ENCODE results near the gene TAF8. TPM values are rescaled to one million over a fixed set of nuclear protein-coding genes. Genes with fewer than 3 reads are reported as not detected.

TAF8 gene
- polyA plus RNA-seq, 1 experiment, result 13.9 TPM

DNA sequence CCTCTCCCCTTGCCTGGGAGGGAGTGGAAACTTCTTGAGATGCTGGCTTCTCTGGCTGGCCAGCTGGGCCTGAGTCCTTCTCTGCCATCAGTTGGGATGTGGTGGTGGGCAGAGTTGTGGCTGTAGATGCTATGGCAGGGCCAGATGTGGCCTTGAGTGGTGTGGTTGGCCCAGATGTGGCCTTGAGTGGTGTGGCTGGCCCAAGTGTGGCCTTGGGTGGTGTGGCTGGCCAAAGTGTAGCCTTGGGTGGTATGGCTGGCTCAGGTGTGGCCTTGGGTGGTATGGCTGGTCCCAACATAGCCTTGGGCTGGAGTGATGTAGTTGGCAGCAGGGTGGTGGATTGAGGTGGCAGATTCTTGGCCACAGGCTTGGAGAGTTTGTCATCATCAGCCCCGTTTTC is 55.4 kb downstream of the TAF8 start:
- peaks cover 5% of the 10 kb centered on the region for H3K27me3 ChIP-seq (ENCODE audit: control insufficient read depth, insufficient read depth, low read length)
- peaks cover 1% of the 10 kb centered on the region for H3K36me3 ChIP-seq (ENCODE audit: control insufficient read depth, insufficient read depth, low read length)
- TF ChIP-seq, protein P1, sequence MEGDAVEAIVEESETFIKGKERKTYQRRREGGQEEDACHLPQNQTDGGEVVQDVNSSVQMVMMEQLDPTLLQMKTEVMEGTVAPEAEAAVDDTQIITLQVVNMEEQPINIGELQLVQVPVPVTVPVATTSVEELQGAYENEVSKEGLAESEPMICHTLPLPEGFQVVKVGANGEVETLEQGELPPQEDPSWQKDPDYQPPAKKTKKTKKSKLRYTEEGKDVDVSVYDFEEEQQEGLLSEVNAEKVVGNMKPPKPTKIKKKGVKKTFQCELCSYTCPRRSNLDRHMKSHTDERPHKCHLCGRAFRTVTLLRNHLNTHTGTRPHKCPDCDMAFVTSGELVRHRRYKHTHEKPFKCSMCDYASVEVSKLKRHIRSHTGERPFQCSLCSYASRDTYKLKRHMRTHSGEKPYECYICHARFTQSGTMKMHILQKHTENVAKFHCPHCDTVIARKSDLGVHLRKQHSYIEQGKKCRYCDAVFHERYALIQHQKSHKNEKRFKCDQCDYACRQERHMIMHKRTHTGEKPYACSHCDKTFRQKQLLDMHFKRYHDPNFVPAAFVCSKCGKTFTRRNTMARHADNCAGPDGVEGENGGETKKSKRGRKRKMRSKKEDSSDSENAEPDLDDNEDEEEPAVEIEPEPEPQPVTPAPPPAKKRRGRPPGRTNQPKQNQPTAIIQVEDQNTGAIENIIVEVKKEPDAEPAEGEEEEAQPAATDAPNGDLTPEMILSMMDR (IDR thresholded peaks at IDR 0.05; ENCODE audit: insufficient read depth, low read depth, low read length), result no peak
- ChIA-PET CTCF (interaction anchor here (0.6 to 1.6 kb wide), 4 partner anchors 8 to 64 kb away, joined by 3 to 4 read pairs (median 4); no protein-coding TSS in a partner anchor), POLR2A (no interaction called here)
- no peak for DNase-seq (ENCODE audit: low read depth)
- no peak overlapping the region for H3K4me3 ChIP-seq (ENCODE audit: low read depth, low read length)

DNA sequence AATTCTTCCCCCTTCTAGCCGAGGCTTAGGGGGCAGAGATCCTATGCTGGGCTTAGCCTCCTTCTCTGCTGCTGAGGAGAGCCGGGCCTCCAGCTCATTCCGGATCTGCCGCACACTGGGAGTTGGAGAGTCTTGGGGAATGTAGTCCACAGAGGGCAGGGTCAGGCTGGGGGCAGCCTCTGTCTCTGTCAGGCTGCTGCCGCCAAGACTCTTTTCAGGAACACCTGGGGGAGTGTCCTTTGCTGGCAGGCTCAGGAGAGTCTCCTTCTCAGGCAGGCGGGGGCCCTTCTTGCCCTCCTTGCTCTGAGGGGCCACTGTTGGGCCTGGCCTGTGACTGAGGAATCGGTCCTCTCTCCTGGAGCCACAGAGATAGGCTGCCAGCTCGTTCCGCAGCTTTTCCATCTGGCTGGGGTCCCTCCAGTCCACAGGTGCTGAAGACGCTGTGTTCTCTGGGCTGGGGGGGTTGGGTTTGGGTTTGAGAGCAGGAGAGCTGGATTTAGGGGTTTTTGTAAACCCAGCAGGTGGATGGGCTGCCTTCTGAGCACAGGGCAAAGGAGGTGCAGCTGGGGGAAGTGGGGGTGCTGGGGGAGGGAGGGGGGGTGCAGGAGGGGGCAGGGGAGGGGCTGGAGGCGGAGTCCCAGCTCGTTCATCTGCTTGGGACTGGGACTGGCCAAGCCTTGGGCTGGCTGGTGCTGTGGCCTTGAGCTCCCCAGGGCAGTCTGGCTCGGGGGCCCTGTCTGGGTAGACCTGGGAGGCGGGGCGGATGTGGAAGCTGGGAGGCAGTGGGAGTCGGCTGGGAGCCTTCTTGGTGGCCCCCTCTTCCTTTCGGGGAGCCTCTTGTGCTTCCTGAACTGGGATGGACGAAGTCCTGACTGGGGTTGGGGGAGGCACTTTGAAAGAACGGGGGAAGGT is 56.0 kb downstream of the TAF8 start:
- H3K4me3 ChIP-seq (ENCODE audit: low read depth, low read length), result no peak overlapping the region
- H3K27me3 ChIP-seq (ENCODE audit: control insufficient read depth, insufficient read depth, low read length), result peaks cover 5% of the 10 kb centered on the region
- H3K36me3 ChIP-seq (ENCODE audit: control insufficient read depth, insufficient read depth, low read length), result peaks cover 1% of the 10 kb centered on the region
- no peak for DNase-seq (ENCODE audit: low read depth)
- ChIA-PET CTCF (interaction anchor here (0.5 to 1.1 kb wide), 2 partner anchors 10 to 24 kb away, joined by 3 to 4 read pairs; no protein-coding TSS in a partner anchor), POLR2A (no interaction called here)
- TF ChIP-seq, protein P1 (IDR thresholded peaks at IDR 0.05; ENCODE audit: insufficient read depth, low read depth, low read length), result no peak

DNA sequence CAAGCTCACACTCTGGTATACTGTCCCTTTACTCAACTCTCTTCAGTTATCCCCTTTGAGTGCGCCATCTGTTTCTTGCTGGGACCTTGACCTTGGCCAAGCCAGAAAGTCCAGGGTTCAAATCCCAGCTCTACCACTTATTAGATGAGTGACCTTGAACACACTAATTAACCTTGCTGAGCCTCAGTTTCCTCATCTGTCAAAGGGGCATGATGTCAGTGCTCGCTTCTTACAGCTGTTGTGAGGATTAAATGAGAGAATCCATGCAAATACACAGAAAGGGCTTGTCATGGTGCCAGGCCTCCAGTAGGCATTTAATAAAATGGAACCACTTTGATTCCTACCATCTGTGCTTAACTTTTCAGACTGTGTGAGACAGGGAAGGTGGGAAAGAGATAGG is 57.7 kb downstream of the TAF8 start:
- ChIA-PET CTCF (interaction anchor here (0.8 to 1.3 kb wide), 2 partner anchors 14 to 21 kb away, joined by 3 read pairs; no protein-coding TSS in a partner anchor), POLR2A (no interaction called here)
- TF ChIP-seq, protein P1 (IDR thresholded peaks at IDR 0.05; ENCODE audit: insufficient read depth, low read depth, low read length), result no peak
- H3K27me3 ChIP-seq (ENCODE audit: control insufficient read depth, insufficient read depth, low read length), result peaks cover 5% of the 10 kb centered on the region
- DNase-seq (ENCODE audit: low read depth), result no peak
- H3K36me3 ChIP-seq (ENCODE audit: control insufficient read depth, insufficient read depth, low read length), result peaks cover 1% of the 10 kb centered on the region
- H3K4me3 ChIP-seq (ENCODE audit: low read depth, low read length), result no peak overlapping the region

DNA sequence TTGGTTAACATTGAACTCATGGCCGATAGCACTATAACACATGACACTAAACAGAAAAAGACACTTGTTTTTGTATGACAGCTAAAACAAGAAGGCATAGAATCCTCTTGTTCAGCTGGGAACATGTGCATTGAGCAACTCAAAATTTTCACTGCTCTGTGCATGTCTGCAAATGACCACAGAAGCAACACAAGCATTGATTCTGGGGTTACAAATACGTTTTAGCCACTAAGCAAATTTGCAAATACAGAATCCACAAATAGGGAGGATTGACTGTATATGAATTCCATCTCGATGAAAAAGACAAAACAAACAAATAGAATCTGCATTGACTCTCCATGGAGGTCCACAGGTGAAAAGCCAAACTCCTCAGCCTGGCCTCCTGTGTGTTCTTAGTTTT is 60.4 kb downstream of the TAF8 start:
- TF ChIP-seq, protein P1 (IDR thresholded peaks at IDR 0.05; ENCODE audit: insufficient read depth, low read depth, low read length), result no peak
- ChIA-PET POLR2A (no interaction called here), CTCF (interaction anchor here (0.7 to 1.5 kb wide), 3 partner anchors 10 to 85 kb away, joined by 3 read pairs; no protein-coding TSS in a partner anchor)
- DNase-seq (ENCODE audit: low read depth), result no peak
- Histone ChIP-seq H3K27me3 (ENCODE audit: control insufficient read depth, insufficient read depth, low read length) (peaks cover 3% of the 10 kb centered on the region), H3K36me3 (ENCODE audit: control insufficient read depth, insufficient read depth, low read length) (peaks cover 1% of the 10 kb centered on the region), H3K4me3 (ENCODE audit: low read depth, low read length) (no peak overlapping the region)

DNA sequence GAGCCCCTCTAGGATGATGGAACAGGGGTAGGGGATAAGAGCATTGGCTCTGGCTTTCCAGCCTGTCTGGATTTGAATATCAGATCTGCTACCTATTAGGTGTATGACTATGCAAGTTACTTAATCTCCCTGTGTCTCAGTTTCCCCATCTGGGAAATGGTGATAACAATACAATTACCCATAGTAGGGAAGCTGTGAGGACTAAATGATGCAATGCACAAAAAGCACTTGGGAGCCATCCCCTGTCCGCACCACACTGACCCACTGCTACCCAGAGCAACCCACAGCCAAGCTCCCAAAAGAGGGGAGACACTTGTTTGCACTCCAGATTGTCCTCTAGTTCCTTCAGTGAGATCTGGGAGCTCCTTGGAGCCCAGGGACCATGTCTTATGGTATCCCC is 62.0 kb downstream of the TAF8 start:
- no peak for DNase-seq (ENCODE audit: low read depth)
- peaks cover 4% of the 10 kb centered on the region for H3K27me3 ChIP-seq (ENCODE audit: control insufficient read depth, insufficient read depth, low read length)
- H3K36me3 ChIP-seq (ENCODE audit: control insufficient read depth, insufficient read depth, low read length), result peaks cover 1% of the 10 kb centered on the region; the same call in 1 of the 2 replicates
- TF ChIP-seq, protein P1 (IDR thresholded peaks at IDR 0.05; ENCODE audit: insufficient read depth, low read depth, low read length), result no peak
- no peak overlapping the region for H3K4me3 ChIP-seq (ENCODE audit: low read depth, low read length)
- ChIA-PET CTCF (interaction anchor here (0.8 to 1.4 kb wide), 4 partner anchors 8 to 55 kb away, joined by 3 to 4 read pairs (median 3); no protein-coding TSS in a partner anchor), POLR2A (interaction anchor here (0.5 kb wide), 1 partner anchor 102 kb away, joined by 4 read pairs; no protein-coding TSS in a partner anchor)
